Measurements from ENCODE around the gene MIDN. TPM values are rescaled to one million over a fixed set of nuclear protein-coding genes. Genes with fewer than 3 reads are reported as not detected.
A peak's percentile ranks its signal among the peaks of the same experiment; 100 is the strongest.
"Not testable (repeated sequence)": the region's sequence is repeated elsewhere in the genome, so short reads cannot be mapped to it uniquely, and the experiment has no call there.

The MIDN gene
- total RNA-seq, 1 donor from 2014 or later = 170 TPM

GRCh38 chr19:1206864-1207450, 41.4 kb upstream of the MIDN start:
- peak overlapping the region; percentile 72 to 74 for H3K4me3 ChIP-seq
- intact Hi-C loops (cut with DNase I) = no loop called here
- no peaks in the 10 kb centered on the region for H3K36me3 ChIP-seq
- no peaks in the 10 kb centered on the region for H3K9me3 ChIP-seq
- TF ChIP-seq POLR2AphosphoS5 (IDR thresholded peaks at IDR 0.05; ENCODE audit: insufficient read depth in 1 of 2, low read depth in 1 of 2) (no peak), CTCF (IDR thresholded peaks at IDR 0.05) (no peak), POLR2A (IDR thresholded peaks at IDR 0.05) (no peak)
- peak overlapping the region; percentile 79 for H3K27ac ChIP-seq
- H3K4me1 ChIP-seq = peaks cover 60% of the 10 kb centered on the region
- no peak for DNase-seq (ENCODE audit: extremely low spot score in 2 of 2)
- H3K27me3 ChIP-seq = no peaks in the 10 kb centered on the region

- DNase-seq (ENCODE audit: extremely low spot score in 2 of 2); H3K9me3 ChIP-seq; H3K36me3 ChIP-seq; H3K27me3 ChIP-seq; intact Hi-C loops (cut with DNase I): not testable (repeated sequence)
- peaks cover 77% of the 10 kb centered on the region for H3K4me1 ChIP-seq
- peak overlapping the region; percentile 23 for H3K27ac ChIP-seq
- H3K4me3 ChIP-seq = peak overlapping the region in 1 of 2 donors; percentile 6
Observed at GRCh38 chr19:1208830-1209229, 39.6 kb upstream of the MIDN start.

GRCh38 chr19:1210227-1210538, 38.2 kb upstream of the MIDN start:
- no peak for TF ChIP-seq POLR2A (IDR thresholded peaks at IDR 0.05)
- no peak for TF ChIP-seq CTCF (IDR thresholded peaks at IDR 0.05)
- TF ChIP-seq POLR2AphosphoS5 (IDR thresholded peaks at IDR 0.05; ENCODE audit: insufficient read depth in 1 of 2, low read depth in 1 of 2) = no peak
- no peaks in the 10 kb centered on the region for H3K36me3 ChIP-seq
- H3K27ac ChIP-seq = peak overlapping the region; percentile 66
- no peak for DNase-seq (ENCODE audit: extremely low spot score in 2 of 2)
- H3K9me3 ChIP-seq = no peaks in the 10 kb centered on the region
- peaks cover 85% of the 10 kb centered on the region for H3K4me1 ChIP-seq
- no peaks in the 10 kb centered on the region for H3K27me3 ChIP-seq
- intact Hi-C loops (cut with DNase I) = no loop called here
- H3K4me3 ChIP-seq = no peak overlapping the region

- no peak for DNase-seq (ENCODE audit: extremely low spot score in 2 of 2)
- intact Hi-C loops (cut with DNase I) = no loop called here
- Histone ChIP-seq H3K27me3 (no peaks in the 10 kb centered on the region), H3K27ac (peak overlapping the region; percentile 42), H3K4me3 (no peak overlapping the region), H3K36me3 (no peaks in the 10 kb centered on the region), H3K4me1 (peaks cover 95% of the 10 kb centered on the region), H3K9me3 (no peaks in the 10 kb centered on the region)
- peak in 1 of 2 donors; percentile 28 for TF ChIP-seq POLR2AphosphoS5 (IDR thresholded peaks at IDR 0.05; ENCODE audit: insufficient read depth in 1 of 2, low read depth in 1 of 2)
- TF ChIP-seq POLR2A (IDR thresholded peaks at IDR 0.05) = no peak
- TF ChIP-seq CTCF (IDR thresholded peaks at IDR 0.05) = no peak
Observed at GRCh38 chr19:1211494-1212234, 36.7 kb upstream of the MIDN start.

- DNase-seq (ENCODE audit: extremely low spot score in 2 of 2) = no peak
- Histone ChIP-seq H3K27ac (peak overlapping the region; percentile 85), H3K4me3 (peak overlapping the region; percentile 16 to 20), H3K27me3 (no peaks in the 10 kb centered on the region), H3K4me1 (peaks cover 92% of the 10 kb centered on the region), H3K9me3 (no peaks in the 10 kb centered on the region), H3K36me3 (no peaks in the 10 kb centered on the region)
- intact Hi-C loops (cut with DNase I) = no loop called here
- TF ChIP-seq POLR2A (IDR thresholded peaks at IDR 0.05) (peak in 1 of 2 donors; percentile 7), POLR2AphosphoS5 (IDR thresholded peaks at IDR 0.05; ENCODE audit: insufficient read depth in 1 of 2, low read depth in 1 of 2) (peak; percentile 72 to 89), CTCF (IDR thresholded peaks at IDR 0.05) (no peak)
Observed at GRCh38 chr19:1213391-1214286, 34.7 kb upstream of the MIDN start.

All from vagina (tissue), 2 donors.